WTC11 (cell line): ENCODE measurements around the gene CCBE1. TPM values are rescaled to one million over a fixed set of nuclear protein-coding genes. Genes with fewer than 3 reads are reported as not detected.

Source experiments
- ATAC-seq: fragments of 200-7000 bp; cut with Tn5 transposase; 2 replicates; pipeline ENCODE4 v1.10.0; 2021; ENCODE audit warnings: mild to moderate bottlenecking, moderate library complexity
- CTCF ChIA-PET: fragments of 300-600 bp; sonication (Branson Sonifier 250); formaldehyde crosslinking; loops from one replicate; lab custom pipeline; 2021; ENCODE audit warnings: antibody characterized with exemption; lab: Charles Lee
- POLR2A ChIA-PET: fragments of 350-600 bp; sonication (Branson Sonifier 250); formaldehyde crosslinking; loops from one replicate; lab custom pipeline; 2021; ENCODE audit warnings: antibody characterized with exemption; lab: Charles Lee
- DNase-seq: peaks from one replicate; pipeline ENCODE4 v3.0.0; 2021; ENCODE audit warnings: low spot score
- H3K27ac Mint-ChIP-seq: 2 replicates; pipeline ENCODE4 v1.8.0; 2021; ENCODE audit warnings: mixed read lengths
- H3K27me3 Mint-ChIP-seq: 2 replicates; pipeline ENCODE4 v1.8.0; 2021; ENCODE audit warnings: low read depth, mild to moderate bottlenecking, moderate library complexity, mixed read lengths
- H3K36me3 Mint-ChIP-seq: 2 replicates; pipeline ENCODE4 v1.8.0; 2021; ENCODE audit warnings: mixed read lengths
- H3K4me1 Mint-ChIP-seq: 2 replicates; pipeline ENCODE4 v1.8.0; 2022; ENCODE audit warnings: mixed read lengths
- H3K4me3 Mint-ChIP-seq: 2 replicates; pipeline ENCODE4 v1.8.0; 2021; ENCODE audit warnings: mild to moderate bottlenecking, moderate library complexity, mixed read lengths
- H3K9me3 Mint-ChIP-seq: 2 replicates; pipeline ENCODE4 v1.8.0; 2021; ENCODE audit warnings: mixed read lengths
- AR ChIP-seq: fragments of 250-450 bp; sonication (Bioruptor Pico); IDR thresholded peaks from 2 replicates; pipeline ENCODE4 v1.9.0; 2021; ENCODE audit warnings: mild to moderate bottlenecking
- CBFB ChIP-seq: sonication (generic); formaldehyde crosslinking; IDR thresholded peaks from 2 replicates; pipeline ENCODE4 v1.8.1; 2022; ENCODE audit warnings: mild to moderate bottlenecking, low read depth, missing genetic modification reagents
- E2F4 ChIP-seq: sonication (generic); formaldehyde crosslinking; IDR thresholded peaks from 2 replicates; pipeline ENCODE4 v1.8.1; 2022; ENCODE audit warnings: low read depth, mild to moderate bottlenecking, moderate library complexity, missing genetic modification reagents, borderline replicate concordance
- ERG ChIP-seq: fragments of 250-450 bp; sonication (Bioruptor Pico); IDR thresholded peaks from 2 replicates; pipeline ENCODE4 v1.8.0; 2021; ENCODE audit warnings: mild to moderate bottlenecking
- FOXK1 ChIP-seq: sonication (generic); formaldehyde crosslinking; IDR thresholded peaks from 2 replicates; pipeline ENCODE4 v1.8.0; 2022; ENCODE audit warnings: mild to moderate bottlenecking, moderate library complexity, missing genetic modification reagents
- JAZF1 ChIP-seq: fragments of 250-450 bp; sonication (Bioruptor Pico); IDR thresholded peaks from 2 replicates; pipeline ENCODE4 v1.9.0; 2021; ENCODE audit warnings: moderate library complexity, mild to moderate bottlenecking, inconsistent platforms
- KAT7 ChIP-seq: sonication (generic); formaldehyde crosslinking; IDR thresholded peaks from 2 replicates; pipeline ENCODE4 v1.8.1; 2023; ENCODE audit warnings: missing genetic modification reagents, mild to moderate bottlenecking, borderline replicate concordance
- OVOL2 ChIP-seq: fragments of 250-450 bp; sonication (Bioruptor Pico); IDR thresholded peaks from 2 replicates; pipeline ENCODE4 v1.9.0; 2021; ENCODE audit warnings: mild to moderate bottlenecking, borderline replicate concordance
- TP53 ChIP-seq: sonication (generic); formaldehyde crosslinking; IDR thresholded peaks from 2 replicates; pipeline ENCODE4 v1.8.1; 2023; ENCODE audit warnings: mild to moderate bottlenecking, missing genetic modification reagents
- USF2 ChIP-seq: sonication (generic); formaldehyde crosslinking; IDR thresholded peaks from 2 replicates; pipeline ENCODE4 v1.8.1; 2023; ENCODE audit warnings: mild to moderate bottlenecking, missing genetic modification reagents, moderate library complexity
- ZBTB43 ChIP-seq: sonication (generic); formaldehyde crosslinking; IDR thresholded peaks from 2 replicates; pipeline ENCODE4 v1.8.1; 2023; ENCODE audit warnings: mild to moderate bottlenecking, missing genetic modification reagents
- ZNF138 ChIP-seq: sonication (generic); formaldehyde crosslinking; conservative IDR thresholded peaks from 2 replicates; pipeline ENCODE4 v1.8.1; 2022; ENCODE audit warnings: mild to moderate bottlenecking, moderate library complexity, missing genetic modification reagents
- ZNF232 ChIP-seq: sonication (generic); formaldehyde crosslinking; IDR thresholded peaks from 2 replicates; pipeline ENCODE4 v1.8.0; 2022; ENCODE audit warnings: mild to moderate bottlenecking, missing genetic modification reagents
- ZNF416 ChIP-seq: fragments of 250-450 bp; sonication (Bioruptor Pico); IDR thresholded peaks from 2 replicates; pipeline ENCODE4 v1.9.0; 2021; ENCODE audit warnings: mild to moderate bottlenecking, inconsistent platforms
- ZSCAN18 ChIP-seq: fragments of 250-450 bp; sonication (Bioruptor Pico); IDR thresholded peaks from 2 replicates; pipeline ENCODE4 v2.1.2; 2022; ENCODE audit warnings: mild to moderate bottlenecking, moderate library complexity
- total RNA-seq: library from RNA; stranded (reverse); gene quantifications from 3 replicates; pipeline ENCODE4 v1.2.3, GENCODE V29; 2021

Gene CCBE1
- total RNA-seq, 1 experiment from 2014 or later = 9.7 TPM

GRCh38 chr18:59432803-59433597, 264.2 kb downstream of the CCBE1 start:
- Mint-ChIP-seq H3K36me3 (no peaks in the 10 kb centered on the region), H3K4me1 (no peaks in the 10 kb centered on the region), H3K27me3 (no peaks in the 10 kb centered on the region), H3K4me3 (no peak overlapping the region), H3K9me3 (no peaks in the 10 kb centered on the region), H3K27ac (no peak overlapping the region)
- DNase-seq (no peak), ATAC-seq (no peak)
- POLR2A ChIA-PET = no interaction called here
- CTCF ChIA-PET = interaction anchor here (1.7 kb wide), 1 partner anchor 264 kb away, joined by 3 read pairs; the partner anchor contains the start of gene CCBE1
- no peak for TF ChIP-seq FOXK1 (CRISPR knock-in tag)

GRCh38 chr18:59431131-59431530, 266.1 kb downstream of the CCBE1 start:
- Mint-ChIP-seq H3K36me3 (no peaks in the 10 kb centered on the region), H3K9me3 (no peaks in the 10 kb centered on the region), H3K4me1 (no peaks in the 10 kb centered on the region), H3K27ac (no peak overlapping the region), H3K27me3 (no peaks in the 10 kb centered on the region), H3K4me3 (no peak overlapping the region)
- TF ChIP-seq ZNF138 (CRISPR knock-in tag) = no peak
- TF ChIP-seq TP53 = no peak
- no peak for TF ChIP-seq JAZF1 (CRISPR knock-in tag)
- TF ChIP-seq KAT7 (CRISPR knock-in tag) = no peak
- no peak for TF ChIP-seq OVOL2 (CRISPR knock-in tag)
- no peak for TF ChIP-seq ZBTB43 (CRISPR knock-in tag)
- no peak for TF ChIP-seq USF2 (CRISPR knock-in tag)
- no peak for TF ChIP-seq ZSCAN18 (CRISPR knock-in tag)
- TF ChIP-seq AR (CRISPR knock-in tag) = no peak
- TF ChIP-seq ERG (CRISPR knock-in tag) = no peak
- no peak for TF ChIP-seq CBFB (CRISPR knock-in tag)
- TF ChIP-seq E2F4 (CRISPR knock-in tag) = no peak
- no peak for TF ChIP-seq ZNF416 (CRISPR knock-in tag)
- TF ChIP-seq ZNF232 (CRISPR knock-in tag) = no peak
- ChIA-PET CTCF (no interaction called here), POLR2A (no interaction called here)
- no peak for ATAC-seq
- DNase-seq = no peak
